NCI-H748 (cell line): ENCODE results near the gene PIGR.
"Not testable (repeated sequence)": the region's sequence is repeated elsewhere in the genome, so short reads cannot be mapped to it uniquely, and the experiment has no call there.

ENCODE experiments used
- DNase-seq: peaks from one replicate; lab custom pipeline; 2025; ENCODE audit not compliant: unreplicated experiment; lab: John Stamatoyannopoulos, UW

PIGR gene

GRCh38 chr1:206935491-206936067, 10.7 kb downstream of the PIGR start:
- DNase-seq, result no peak

GRCh38 chr1:206933333-206933945, 12.8 kb downstream of the PIGR start:
- DNase-seq, result peak; percentile 21

GRCh38 chr1:206932177-206932576, 14.1 kb downstream of the PIGR start:
- no peak for DNase-seq

- DNase-seq, result no peak
These were observed 14.6 kb downstream of the PIGR start for GRCh38 chr1:206931709-206932108.

GRCh38 chr1:206930210-206930798, 16.0 kb downstream of the PIGR start:
- no peak for DNase-seq

GRCh38 chr1:206929524-206929923, 16.7 kb downstream of the PIGR start:
- DNase-seq, result no peak

- DNase-seq, result no peak
These were observed 20.0 kb downstream of the PIGR start for GRCh38 chr1:206926286-206926685.

- DNase-seq, result no peak
These were observed 21.0 kb downstream of the PIGR start for GRCh38 chr1:206925106-206925736.

GRCh38 chr1:206924592-206925105, 21.6 kb downstream of the PIGR start:
- DNase-seq, result no peak

GRCh38 chr1:206923961-206924557, 22.2 kb downstream of the PIGR start:
- DNase-seq, result not testable (repeated sequence)

GRCh38 chr1:206923009-206923960, 23.0 kb downstream of the PIGR start:
- DNase-seq, result no peak

GRCh38 chr1:206922524-206922923, 23.7 kb downstream of the PIGR start:
- DNase-seq, result no peak

GRCh38 chr1:206921772-206922265, 24.4 kb downstream of the PIGR start, which contains the start of gene FCMR:
FCMR (minus strand) TSS chr1:206921941; CDS start chr1:206921854, 87 bp downstream.
- DNase-seq, result no peak

GRCh38 chr1:206918076-206918475, 28.2 kb downstream of the PIGR start:
- no peak for DNase-seq

GRCh38 chr1:206916000-206916709, 30.1 kb downstream of the PIGR start:
- no peak for DNase-seq

GRCh38 chr1:206915030-206915735, 31.1 kb downstream of the PIGR start:
- DNase-seq, result no peak

- DNase-seq, result no peak
These were observed 32.3 kb downstream of the PIGR start for GRCh38 chr1:206913766-206914537.

- peak; percentile 79 for DNase-seq
These were observed 33.7 kb downstream of the PIGR start for GRCh38 chr1:206912445-206913095.
